Fibroblast of mammary gland (primary cell): ENCODE measurements around the gene C11orf68.

Source experiments
- DNase-seq: peaks from one replicate; pipeline ENCODE4 v3.0.0-alpha.2; 2010; ENCODE audit warnings: low read depth
- H3K4me3 ChIP-seq: 2 replicates; pipeline ENCODE4 v1.5.1; 2011; ENCODE audit warnings: low read depth, mild to moderate bottlenecking, low read length, moderate library complexity; ENCODE audit not compliant: control insufficient read depth
- TF ChIP-seq, protein P1 (sequence below): conservative IDR thresholded peaks from 2 replicates; pipeline ENCODE4 v1.5.1; 2011; ENCODE audit warnings: low read depth, low read length, inconsistent platforms; ENCODE audit not compliant: control insufficient read depth, insufficient read depth

C11orf68 gene

DNA sequence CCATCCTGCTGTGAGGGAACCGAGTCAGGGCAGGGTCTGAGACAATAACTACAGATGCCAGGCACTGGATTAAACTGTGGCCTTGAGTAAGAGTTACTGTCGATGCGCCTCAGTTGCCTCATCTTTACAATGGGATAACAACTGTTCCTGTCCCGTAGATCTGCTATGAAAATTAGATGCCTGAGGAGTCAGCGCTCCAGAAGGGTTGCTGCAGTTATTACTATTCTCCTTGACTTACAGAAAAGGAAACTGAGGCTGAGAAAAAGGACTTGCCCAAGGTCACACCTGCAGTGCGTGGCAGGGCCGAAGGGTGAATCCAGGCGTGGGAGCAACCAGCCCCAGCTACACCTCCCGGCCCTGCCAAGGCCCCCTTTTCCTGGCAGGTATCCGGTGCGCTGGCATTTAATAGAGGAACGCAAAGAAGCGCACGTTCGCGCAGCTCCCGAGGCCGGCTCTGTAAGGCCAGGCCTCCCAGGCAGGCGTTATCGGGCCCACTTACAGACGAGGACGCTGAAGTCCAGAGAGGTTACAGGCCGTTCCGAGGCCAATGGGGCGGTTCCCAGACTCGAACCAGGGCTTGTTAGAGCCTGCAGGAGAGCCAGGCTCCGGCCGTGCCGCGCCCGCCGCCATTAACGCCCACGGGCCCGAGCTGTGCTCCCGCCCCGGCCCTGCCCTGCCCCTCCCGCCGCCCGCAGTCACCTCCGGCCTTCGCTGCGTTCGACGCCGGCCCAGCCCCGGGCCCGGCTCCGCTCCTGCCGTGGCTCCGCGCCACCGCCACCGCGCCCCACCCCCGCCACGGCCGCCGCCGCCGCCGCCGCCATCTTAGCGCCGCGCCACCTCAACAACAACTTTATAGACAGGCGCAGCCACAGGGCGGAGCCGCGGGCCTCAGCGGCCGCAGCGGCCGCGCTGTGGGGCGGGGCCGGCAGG lies at the start of gene C11orf68:
TSS of gene C11orf68 (minus strand) at position 852 of the 930 bp plus-strand sequence. CDS start at position 821, 31 bp downstream.
- no peak for DNase-seq
- H3K4me3 ChIP-seq = peak within 1 kb of the TSS; percentile 85
- TF ChIP-seq, protein P1, sequence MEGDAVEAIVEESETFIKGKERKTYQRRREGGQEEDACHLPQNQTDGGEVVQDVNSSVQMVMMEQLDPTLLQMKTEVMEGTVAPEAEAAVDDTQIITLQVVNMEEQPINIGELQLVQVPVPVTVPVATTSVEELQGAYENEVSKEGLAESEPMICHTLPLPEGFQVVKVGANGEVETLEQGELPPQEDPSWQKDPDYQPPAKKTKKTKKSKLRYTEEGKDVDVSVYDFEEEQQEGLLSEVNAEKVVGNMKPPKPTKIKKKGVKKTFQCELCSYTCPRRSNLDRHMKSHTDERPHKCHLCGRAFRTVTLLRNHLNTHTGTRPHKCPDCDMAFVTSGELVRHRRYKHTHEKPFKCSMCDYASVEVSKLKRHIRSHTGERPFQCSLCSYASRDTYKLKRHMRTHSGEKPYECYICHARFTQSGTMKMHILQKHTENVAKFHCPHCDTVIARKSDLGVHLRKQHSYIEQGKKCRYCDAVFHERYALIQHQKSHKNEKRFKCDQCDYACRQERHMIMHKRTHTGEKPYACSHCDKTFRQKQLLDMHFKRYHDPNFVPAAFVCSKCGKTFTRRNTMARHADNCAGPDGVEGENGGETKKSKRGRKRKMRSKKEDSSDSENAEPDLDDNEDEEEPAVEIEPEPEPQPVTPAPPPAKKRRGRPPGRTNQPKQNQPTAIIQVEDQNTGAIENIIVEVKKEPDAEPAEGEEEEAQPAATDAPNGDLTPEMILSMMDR = no peak

DNA sequence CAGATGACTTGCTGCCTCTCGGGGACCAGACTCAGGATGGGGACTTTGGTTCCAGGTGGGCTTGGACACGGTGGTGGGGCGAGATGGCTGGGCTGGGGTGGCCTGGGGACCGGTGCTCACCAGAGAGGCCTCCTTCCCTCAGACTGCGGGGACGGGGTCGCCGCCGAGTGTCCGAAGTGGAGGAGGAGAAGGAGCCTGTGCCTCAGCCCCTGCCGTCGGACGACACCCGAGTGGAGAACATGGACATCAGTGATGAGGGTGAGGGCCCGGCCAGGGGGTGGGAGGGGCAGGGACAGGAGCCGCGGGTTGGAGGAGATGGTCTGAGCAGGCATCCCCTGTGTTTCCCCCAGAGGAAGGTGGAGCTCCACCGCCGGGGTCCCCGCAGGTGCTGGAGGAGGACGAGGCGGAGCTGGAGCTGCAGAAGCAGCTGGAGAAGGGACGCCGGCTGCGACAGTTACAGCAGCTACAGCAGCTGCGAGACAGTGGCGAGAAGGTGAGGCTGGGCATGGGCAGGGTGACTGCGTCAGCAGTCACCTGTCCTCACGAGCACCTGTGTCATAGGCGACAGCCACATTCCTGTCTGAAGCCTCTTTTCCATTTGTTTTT lies 48.6 kb upstream of the C11orf68 start:
- TF ChIP-seq, protein P1 = no peak
- DNase-seq = no peak
- no peak overlapping the region for H3K4me3 ChIP-seq

DNA sequence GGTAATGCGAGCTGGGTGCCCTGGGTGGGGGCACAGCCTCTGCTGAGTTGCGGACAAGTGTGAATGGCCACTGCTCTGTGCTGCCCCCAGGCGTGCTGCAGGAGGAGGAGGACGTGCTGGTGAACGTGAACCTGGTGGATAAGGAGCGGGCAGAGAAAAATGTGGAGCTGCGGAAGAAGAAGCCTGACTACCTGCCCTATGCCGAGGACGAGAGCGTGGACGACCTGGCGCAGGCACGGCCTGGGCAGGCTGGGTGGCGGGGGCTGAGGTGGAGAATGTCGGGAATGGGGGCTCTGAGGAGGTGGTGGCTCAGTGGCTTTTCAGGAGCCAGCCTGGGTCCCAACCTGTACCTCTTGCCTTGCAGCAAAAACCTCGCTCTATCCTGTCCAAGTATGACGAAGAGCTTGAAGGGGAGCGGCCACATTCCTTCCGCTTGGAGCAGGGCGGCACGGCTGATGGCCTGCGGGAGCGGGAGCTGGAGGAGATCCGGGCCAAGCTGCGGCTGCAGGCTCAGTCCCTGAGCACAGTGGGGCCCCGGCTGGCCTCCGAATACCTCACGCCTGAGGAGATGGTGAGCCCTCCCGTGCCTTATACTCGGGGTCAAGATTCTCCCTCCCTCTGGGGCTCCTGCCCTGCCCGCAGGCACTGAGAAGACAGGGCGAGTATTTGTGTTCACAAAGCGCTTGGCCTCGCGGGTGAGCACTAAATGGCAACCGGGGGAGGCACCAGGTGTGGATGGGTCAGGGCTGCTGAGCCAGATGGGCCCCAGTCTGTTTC lies 47.3 kb upstream of the C11orf68 start:
- TF ChIP-seq, protein P1 = no peak
- H3K4me3 ChIP-seq = no peak overlapping the region
- DNase-seq = no peak

DNA sequence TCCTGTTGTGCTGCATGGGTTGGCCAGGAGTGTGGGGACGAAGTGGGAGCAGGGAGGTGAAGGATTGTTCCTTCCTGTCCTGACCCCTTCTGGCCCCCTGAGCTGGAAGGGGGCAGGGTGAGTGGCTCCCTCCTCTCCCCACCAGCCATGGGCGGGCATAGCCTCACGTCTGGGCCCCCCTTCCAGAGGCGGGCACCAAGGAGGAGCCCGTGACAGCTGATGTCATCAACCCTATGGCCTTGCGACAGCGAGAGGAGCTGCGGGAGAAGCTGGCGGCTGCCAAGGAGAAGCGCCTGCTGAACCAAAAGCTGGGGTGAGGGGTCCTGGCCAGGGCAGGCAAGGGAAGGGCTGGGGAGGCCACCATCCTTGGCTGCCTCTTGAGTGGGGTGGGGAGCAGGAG lies 46.0 kb upstream of the C11orf68 start:
- TF ChIP-seq, protein P1 = no peak
- no peak for DNase-seq
- no peak overlapping the region for H3K4me3 ChIP-seq

DNA sequence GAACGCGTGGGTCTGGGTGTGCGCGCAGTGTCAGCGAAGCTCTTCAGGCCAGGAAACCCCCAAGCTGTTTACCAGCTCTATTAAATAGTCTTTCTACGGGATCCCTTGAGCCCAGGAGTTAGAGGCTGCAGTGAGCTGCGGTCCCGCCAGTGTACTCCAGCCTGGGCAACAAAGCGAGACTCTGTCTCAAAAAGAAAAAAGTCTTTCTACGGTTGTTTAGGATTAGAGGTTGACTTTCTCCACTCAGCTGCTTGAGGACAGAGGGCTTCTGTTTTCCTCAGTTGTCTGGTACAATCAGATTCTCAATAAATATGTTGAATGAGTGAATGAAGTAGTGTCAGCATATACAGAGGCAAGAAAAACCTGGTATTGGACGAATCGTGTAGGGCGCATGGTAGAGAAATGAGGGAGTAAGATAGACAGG lies 43.3 kb upstream of the C11orf68 start:
- TF ChIP-seq, protein P1 = no peak
- no peak for DNase-seq
- peak overlapping the region; percentile 88 for H3K4me3 ChIP-seq
